Inflammatory macrophage treated with lipopolysaccharide for 1 hour (primary cell): ENCODE measurements around the gene ARFIP1.
"Not testable (repeated sequence)": the region's sequence is repeated elsewhere in the genome, so short reads cannot be mapped to it uniquely, and the experiment has no call there.

ENCODE experiments used
- DNase-seq, 2 donors: peaks; one replicate each; pipeline ENCODE4 v3.0.0-alpha.2; 2020 to 2022

The ARFIP1 gene

DNA sequence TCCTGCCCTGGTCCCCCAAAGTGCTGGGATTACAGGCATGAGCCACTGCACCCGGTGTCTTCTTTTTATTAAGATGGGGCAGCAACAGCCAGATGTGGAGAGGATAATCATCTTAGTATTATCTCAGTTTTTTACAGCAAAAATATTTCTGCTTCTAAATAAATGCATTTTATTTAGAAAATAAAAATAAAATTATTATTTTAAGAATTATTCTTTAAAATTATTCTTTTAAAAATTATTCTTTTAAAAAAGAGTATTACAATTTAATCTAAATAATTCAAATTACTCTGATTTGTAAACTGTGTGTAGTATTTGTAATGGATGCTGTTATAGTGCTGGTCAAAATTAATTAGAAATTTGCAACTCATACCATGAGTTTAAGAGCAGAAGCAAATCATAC, 67.6 kb downstream of the ARFIP1 start:
- no peak for DNase-seq

- DNase-seq = no peak
Measured at GRCh38 chr4:152848508-152848907, 68.8 kb downstream of the ARFIP1 start.

DNA sequence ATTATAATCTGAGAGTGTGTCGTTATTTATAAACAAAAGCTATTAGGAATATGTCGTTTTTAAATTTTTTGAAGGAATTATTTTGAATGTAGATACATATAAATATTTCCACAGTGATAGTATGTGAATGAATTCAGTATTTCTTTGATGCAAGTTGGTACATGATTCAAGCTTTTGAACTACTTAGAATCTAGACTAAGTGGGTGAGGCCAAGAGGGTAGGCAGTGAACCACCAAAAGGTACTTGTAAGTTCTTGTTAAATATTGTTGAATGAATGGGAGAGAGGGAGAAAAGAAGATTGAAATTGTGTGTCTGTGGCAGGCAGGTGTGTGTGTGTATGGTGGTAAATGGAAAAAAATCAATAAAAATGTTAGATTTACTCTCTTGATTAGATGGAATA, 69.6 kb downstream of the ARFIP1 start:
- no peak for DNase-seq

DNA sequence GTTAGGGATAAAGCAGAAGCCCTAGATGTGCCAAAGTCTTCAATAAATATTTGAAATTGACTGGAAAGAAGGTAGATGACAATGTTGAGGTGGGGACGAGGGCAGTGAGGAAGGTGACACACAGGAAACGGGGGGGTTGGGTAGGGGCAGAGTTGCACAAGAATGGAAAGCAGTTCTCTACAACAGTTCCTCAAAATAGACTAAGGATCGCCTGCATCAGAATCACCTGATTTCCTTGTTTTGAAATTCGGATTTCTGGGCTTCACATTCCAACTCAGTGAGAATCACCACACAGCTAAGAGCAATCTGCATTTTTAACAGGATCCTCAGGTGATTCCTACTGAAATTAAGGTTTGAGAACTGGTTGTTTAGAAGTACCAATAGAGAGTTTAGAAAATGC, 70.6 kb downstream of the ARFIP1 start:
- peak; percentile 78 to 85 for DNase-seq

GRCh38 chr4:152851226-152851625, 71.5 kb downstream of the ARFIP1 start:
- no peak for DNase-seq

DNA sequence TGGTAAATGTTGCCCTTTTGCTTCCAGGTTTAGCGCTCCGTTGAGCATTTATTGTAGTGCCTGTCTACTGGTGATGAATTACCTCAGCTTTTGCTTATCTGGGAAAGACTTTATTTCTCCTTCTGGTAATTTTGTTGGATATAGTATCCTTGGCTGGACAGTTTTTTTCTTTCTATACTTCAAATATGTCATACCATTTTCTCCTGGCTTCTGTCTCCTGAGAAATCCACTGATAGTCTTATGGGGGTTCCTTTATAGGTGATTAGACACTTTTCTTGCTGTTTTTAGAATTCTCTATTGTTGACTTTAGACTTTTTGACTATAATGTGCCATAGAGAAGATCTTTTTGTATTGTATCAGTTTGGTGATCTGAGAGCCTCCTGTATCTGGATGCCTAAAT, 73.5 kb downstream of the ARFIP1 start:
- no peak for DNase-seq

DNA sequence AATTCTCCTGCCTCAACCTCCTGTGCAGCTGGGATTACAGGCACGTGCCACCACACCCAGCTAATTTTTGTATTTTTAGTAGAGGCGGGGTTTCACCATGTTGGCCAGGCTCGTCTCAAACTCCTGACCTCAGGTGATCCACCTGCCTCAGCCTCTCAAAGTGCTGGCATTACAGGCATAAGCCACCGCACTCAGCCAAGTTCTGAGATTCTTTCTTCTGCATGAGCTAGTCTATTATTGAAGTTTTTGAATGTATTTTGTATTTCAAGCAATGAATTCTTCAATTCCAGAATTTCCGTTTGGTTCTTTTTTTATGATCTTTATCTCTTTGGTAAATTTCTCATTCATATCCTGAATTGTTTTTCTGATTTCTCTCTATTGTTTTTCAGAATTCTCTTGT, 74.3 kb downstream of the ARFIP1 start:
- DNase-seq = not testable (repeated sequence)

GRCh38 chr4:152856960-152857359, 77.2 kb downstream of the ARFIP1 start:
- DNase-seq = no peak

GRCh38 chr4:152858934-152859333, 79.2 kb downstream of the ARFIP1 start:
- DNase-seq = no peak

DNA sequence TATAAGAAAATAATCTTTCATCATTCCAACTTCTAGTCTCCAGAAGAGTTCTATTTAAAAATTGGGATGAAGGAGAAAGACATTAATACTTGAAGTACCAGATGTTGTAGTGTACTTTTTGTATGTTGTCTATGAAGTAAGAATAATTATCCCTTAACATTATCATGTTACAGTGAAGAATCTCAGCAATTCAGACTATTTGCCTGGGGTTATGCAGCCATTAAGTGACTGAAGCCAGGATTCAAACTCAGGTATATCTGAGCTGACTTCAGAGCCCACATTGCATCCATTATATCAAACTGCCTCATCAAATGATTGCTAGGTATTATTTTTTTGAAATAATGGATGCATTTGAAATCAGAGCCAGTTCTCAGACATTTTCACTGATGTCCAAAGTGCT, 80.3 kb downstream of the ARFIP1 start:
- no peak for DNase-seq

GRCh38 chr4:152862608-152863007, 82.9 kb downstream of the ARFIP1 start:
- no peak for DNase-seq

- DNase-seq = no peak
Measured at GRCh38 chr4:152864361-152864760, 84.6 kb downstream of the ARFIP1 start.

- DNase-seq = not testable (repeated sequence)
Measured at GRCh38 chr4:152866432-152866993, 86.8 kb downstream of the ARFIP1 start.

- DNase-seq = no peak
Measured at GRCh38 chr4:152870606-152871005, 90.9 kb downstream of the ARFIP1 start.

GRCh38 chr4:152875261-152875660, 95.5 kb downstream of the ARFIP1 start:
- no peak for DNase-seq

GRCh38 chr4:152877868-152878267, 98.1 kb downstream of the ARFIP1 start:
- no peak for DNase-seq

GRCh38 chr4:152880263-152880662, 100.5 kb downstream of the ARFIP1 start:
- DNase-seq = no peak

DNA sequence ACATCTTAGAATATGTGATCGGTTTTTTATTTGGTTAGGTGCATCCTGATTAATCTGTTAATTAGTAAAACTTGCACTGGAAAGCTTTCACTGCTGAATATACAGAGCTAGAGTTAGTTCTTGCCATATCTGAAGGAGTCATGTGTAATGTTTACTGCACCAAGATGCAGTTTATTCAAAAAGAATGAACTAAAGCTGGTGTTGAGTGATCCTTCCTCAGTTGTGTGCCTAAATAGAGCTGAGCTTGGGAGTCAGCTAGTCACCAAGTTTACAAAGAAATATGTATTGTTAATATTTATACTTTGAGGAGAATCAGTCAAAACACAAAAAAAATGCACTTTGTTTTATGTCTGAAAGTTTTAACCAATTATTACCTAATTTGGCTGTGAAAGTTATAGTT, 102.2 kb downstream of the ARFIP1 start:
- DNase-seq = no peak

GRCh38 chr4:152885185-152885584, 105.4 kb downstream of the ARFIP1 start:
- no peak for DNase-seq

DNA sequence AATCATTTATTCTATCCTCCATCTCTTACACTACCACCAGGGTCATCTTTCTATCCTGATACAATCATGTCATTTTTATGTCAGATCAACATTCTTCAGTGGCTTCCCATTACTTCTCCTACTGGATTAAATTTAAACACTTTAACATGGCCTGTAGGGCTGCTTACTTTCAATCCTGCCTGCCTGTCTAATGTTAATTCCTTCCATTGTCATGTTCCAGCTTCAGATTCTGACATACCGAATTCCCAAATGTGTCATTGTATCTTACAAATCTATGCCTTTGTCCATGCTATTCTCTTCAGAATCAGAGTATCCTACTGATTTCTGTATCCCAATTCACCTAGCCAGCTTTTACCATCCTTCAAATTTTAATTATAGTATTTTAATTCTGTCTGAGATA, 106.4 kb downstream of the ARFIP1 start:
- no peak for DNase-seq

DNA sequence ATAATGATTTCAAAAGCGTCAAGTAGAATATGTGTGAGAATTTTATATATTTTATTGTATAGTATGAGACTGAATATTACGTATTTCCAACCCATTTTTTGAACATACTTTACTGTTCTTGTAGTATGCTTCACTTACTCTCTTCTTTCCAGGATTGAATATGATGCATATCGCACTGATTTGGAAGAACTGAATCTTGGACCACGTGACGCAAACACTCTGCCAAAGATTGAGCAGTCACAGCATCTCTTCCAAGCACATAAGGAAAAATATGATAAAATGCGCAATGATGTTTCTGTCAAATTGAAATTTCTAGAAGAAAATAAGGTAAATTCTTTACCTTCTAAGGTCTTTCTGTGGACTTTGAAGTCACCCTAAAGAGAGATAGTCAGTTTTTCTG, 108.2 kb downstream of the ARFIP1 start:
- no peak for DNase-seq

- DNase-seq = no peak
Measured at GRCh38 chr4:152892974-152893373, 113.2 kb downstream of the ARFIP1 start.

DNA sequence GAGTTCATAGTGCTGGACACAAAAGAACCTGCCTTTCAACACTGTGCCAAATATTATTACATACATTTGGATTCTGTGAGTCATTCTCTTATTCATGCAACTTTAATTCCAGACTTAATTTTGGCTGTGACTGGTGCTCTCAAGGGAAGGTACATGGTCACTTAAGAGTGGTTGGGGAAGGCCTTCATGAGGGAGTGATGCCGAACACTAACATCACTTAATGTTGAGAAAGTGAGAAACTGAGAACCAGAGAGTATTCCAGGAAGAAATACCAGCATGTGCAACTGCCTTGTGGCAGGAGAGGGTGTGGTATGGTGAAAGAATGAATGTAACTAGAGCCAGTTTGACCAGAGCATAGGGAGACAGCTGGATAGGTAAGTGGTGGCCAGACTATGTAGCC, 114.9 kb downstream of the ARFIP1 start:
- no peak for DNase-seq

GRCh38 chr4:152896811-152897210, 117.1 kb downstream of the ARFIP1 start:
- no peak for DNase-seq

GRCh38 chr4:152898133-152898532, 118.4 kb downstream of the ARFIP1 start:
- DNase-seq = not testable (repeated sequence)

DNA sequence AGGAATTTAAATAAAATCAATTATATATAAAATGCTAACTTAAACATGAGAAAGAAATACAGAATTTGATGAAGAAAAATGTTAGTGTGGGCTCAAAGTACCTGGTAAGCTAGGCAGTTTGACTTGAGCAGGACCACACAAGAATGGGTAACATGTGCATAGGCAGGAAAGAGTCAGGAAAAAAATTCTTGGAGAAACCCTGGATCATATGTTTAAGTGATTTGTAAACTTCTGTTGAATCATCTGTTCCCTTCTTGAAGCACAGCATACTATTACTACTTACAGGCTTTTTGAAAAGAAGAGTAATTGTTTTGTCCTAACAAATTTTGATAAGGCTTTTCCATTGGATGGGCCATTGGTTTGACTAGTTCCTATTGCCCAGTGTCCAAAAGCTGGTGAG, 118.9 kb downstream of the ARFIP1 start:
- no peak for DNase-seq
